CD4-positive, alpha-beta T cell treated with Interleukin-4 for 4 hours (primary cell): ENCODE measurements around the gene ALG11.

Experiments
- DNase-seq: peaks from one replicate; pipeline ENCODE4 v3.0.0-alpha.2; 2020

The ALG11 gene

DNA sequence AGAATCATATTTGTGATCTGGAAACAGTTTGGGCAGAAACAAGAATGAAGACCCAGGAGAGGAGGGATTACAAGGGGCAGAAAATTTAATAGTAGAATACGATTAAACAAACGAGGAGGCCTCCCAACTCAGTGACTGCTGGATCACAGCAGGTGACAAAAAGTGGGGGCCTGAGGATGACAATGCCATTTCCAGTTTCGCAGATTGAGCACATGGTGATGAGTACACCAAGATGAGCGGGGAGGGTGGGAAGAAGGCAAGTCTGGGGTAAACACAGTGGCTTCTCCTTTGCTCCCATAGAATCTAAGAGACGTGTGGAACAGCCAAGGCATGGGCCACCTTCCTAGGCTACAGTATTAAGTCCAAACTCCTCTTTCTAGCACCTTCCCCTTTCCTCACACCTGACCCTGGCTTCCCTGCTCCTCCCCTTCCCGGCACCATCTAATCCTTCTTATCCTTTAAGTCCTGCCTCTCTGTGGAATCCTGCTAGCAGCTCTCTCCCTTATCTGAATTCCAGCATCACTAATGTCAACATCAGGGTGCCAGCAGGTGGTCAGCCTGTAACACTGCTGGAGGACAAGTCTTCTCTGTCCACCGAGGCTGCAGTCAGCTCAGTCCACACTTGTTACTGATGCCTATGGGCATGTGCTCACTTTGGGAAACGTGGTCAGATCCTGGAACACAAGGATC lies 14.4 kb upstream of the ALG11 start:
- no peak for DNase-seq

GRCh38 chr13:51998723-51999509 lies 13.3 kb upstream of the ALG11 start:
- no peak for DNase-seq

DNA sequence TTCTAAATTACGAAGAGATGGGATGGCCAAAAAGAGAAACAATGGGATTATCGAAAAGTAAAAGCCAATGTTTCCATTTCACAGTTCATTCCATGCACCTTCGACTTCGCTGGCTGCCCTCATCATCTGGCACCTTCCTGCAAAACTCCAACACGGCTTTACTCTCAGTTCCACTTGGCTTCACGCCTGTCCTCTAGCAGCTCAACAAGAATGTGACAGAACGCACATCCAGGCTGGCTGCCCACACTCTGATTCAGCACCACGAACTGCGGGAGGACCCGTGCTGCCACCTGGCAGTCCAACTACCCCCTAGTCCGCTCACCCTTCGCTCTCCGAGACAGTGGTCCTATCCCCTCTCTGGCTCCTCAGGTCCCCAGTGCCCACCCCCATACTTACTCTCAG lies 12.7 kb upstream of the ALG11 start:
- no peak for DNase-seq

GRCh38 chr13:51999921-52000320 lies 12.3 kb upstream of the ALG11 start:
- DNase-seq = no peak

- DNase-seq = peak; percentile 49
Measured at GRCh38 chr13:52001120-52001731, 11.0 kb upstream of the ALG11 start.

DNA sequence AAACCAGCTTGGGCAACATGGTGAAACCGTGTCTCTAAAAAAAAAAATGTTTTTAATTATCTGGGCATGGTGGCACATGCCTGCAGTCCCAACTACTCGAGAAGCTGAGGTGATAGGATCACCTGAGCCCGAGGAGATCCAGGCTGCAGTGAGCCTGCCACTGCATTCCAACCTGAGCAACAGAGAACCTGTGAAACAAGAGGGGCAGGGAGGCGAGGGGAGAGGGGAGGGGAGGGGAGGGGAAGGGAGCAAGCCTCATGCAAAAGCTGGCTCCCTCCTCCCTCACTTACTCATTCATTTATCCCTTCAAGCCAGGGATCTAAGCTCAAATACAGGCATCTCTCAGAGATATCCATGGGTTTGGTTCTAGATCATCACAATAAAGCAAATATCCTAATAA lies 9.8 kb upstream of the ALG11 start:
- no peak for DNase-seq

- DNase-seq = no peak
Measured at GRCh38 chr13:52003541-52003940, 8.7 kb upstream of the ALG11 start.

- no peak for DNase-seq
Measured at GRCh38 chr13:52004511-52005170, 7.6 kb upstream of the ALG11 start.

DNA sequence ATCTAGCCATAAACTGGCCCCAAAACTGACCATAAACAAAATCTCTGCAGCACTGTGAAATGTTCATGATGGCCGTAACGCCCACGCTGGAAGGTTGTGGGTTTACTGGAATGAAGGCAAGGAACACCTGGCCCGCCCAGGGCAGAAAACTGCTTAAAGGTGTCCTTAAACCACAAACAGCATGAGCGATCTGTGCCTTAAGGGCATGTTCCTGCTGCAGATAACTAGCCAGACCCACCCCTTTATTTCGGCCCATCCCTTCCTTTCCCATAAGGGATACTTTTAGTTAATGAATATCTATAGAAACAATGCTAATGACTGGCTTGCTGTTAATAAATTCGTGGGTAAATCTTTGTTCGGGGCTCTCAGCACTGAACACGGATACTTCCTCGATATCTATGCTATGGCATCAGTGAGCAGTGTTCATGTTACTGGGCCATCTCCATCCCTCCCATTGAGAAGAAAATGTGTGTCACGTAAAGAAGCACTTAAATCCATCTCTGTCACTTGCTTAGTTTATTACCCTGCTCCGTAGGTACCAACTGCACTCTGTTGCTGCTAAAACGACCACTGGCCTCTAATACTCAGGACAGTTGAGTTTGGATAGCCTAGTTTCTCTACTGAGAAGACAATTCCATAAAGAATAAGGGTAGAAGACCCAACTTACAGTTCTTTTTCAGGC lies 6.2 kb upstream of the ALG11 start:
- DNase-seq = no peak

DNA sequence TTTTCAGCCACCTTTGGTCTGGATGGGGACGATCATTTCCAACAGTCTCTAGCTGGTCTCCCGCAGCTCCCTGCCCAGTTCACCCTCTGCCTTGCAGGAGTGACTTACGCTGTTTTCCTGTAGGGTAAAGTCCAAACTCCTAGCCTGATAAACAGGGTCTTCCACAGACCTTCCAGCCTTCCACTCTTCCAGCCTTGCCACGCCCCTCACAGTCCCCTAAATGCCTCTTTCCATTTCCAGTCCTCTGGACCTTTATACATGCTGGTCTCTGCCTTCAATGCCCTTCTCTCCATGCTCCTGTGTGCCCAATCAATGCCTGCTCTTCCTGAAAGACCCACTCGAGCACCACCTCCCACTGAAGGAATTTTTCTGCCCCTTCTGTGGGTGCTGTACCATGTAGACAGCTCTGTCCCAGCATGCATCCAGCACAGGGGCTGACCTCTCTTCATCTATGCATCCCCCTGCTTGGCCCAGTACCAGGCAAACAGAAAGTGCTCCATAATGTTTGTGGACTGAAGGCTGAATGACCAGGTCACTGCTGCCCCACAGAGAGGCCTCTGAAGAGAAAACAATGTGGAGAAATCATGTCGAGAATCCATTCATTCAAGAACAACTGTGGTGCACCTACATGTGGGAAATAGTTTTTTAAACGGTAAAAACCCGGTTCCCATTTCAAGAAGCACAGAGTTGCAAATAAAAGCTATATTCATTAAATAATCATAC lies 5.5 kb upstream of the ALG11 start:
- DNase-seq = no peak

DNA sequence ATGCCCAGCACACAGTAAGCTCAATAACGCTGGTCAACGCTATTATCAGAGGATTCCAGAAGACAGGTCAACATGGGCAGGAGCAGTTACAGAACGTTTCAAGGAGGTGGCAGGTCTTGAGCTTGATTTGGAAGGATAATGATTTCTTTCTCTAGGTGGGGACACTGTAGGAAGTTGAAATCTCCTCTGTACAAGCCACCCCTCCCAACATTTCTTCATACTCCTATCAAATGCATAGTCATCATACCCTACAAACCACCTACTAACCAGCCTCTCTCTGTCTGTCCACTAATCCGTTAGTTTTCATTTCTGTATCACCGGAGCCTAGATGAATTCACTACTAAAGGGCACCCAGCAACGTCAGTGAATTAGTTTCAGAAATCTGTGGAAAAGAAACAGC lies 2.3 kb upstream of the ALG11 start:
- no peak for DNase-seq

DNA sequence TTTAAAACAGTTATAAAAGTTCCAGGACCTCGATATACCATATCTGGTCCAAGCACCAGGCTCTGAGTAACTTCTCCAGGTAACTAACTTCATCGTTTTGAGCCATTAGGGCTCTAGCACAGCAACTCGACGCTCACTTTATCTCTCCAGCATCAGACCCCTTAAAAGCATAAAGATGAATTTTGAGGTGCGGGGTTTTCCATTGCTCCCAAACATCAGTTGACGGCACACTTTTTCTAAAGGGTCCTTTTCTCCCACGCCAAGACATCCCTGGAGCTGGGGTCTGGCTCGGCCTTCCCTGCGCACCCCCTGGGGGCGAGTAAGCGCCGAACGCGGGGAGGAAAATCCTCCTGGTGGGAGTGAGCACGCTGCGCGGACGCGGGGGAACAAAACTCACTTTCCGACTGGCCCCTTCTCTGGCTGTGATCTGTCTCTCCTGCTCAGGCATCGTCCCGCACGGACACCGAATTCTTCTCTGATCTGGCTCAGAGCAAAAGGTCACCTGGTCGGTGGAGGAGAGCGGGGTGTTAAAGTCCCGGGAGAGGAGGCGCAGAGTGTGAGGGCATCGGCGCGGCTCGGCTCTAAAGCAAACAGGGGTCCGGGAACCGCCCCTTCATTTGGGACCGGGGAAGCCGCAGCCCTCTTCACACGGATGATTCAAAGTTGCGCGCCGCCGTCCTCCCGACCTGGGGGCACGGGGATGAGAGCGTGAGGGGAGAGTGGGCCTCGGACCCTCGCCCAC lies 1.1 kb upstream of the ALG11 start, which contains the start of gene ATP7B:
ATP7B (minus strand) TSS at position 561 of the 742 bp plus-strand sequence; CDS start at position 448, 113 bp downstream.
- DNase-seq = peak; percentile 3

- no peak for DNase-seq
Measured at GRCh38 chr13:52012512-52012836, 276 bp downstream of the ALG11 start.

DNA sequence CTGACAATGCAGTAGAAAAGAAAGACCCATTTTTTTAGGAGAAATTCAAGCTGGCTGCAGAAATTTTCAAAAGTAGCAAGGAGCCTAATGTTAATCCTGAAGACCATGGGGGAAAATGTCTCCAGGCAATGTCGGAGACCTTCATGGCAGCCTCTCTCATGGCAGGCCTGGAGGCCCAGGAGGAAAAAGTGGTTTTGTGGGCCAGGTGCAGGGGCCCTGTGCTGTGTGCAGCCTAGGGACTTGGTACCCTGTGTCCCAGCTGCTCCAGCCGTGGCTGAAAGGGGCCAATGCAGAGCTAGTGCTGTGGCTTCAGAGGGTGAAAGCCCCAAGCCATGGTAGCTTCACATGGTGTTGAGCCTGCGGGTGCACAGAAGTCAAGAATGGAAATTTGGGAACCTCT lies 4.1 kb downstream of the ALG11 start:
- DNase-seq = no peak

DNA sequence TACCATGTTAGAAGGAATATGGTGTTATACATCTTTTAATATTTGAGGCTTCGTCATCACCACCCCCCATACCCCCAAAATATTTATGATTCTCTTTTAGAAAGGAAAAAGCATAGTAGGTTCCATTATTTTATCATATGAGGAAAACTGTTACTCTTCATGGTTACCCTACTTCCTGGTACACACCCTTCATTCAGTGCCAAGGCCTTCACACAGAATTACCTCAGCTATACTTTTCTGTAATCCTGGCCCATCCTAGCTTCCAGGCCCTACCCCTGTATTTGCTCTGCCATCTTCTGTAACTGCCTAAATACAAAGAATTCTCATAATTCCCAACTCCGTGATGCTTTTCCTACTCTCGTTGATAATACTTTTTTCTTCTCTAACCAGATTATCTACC lies 8.0 kb downstream of the ALG11 start:
- DNase-seq = no peak

- no peak for DNase-seq
Measured at GRCh38 chr13:52022356-52022755, 10.2 kb downstream of the ALG11 start.

DNA sequence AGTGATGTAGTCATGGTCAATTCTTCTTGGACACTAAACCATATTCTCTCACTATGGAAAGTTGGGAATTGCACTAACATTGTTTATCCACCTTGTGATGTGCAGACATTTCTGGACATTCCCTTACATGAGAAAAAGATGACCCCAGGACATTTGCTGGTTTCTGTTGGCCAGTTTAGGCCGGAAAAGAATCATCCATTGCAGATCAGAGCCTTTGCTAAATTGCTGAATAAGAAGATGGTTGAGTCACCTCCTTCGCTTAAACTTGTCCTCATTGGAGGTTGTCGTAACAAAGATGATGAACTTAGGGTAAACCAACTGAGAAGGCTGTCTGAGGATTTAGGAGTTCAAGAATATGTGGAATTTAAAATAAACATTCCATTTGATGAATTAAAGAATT lies 12.3 kb downstream of the ALG11 start, which contains the start of gene UTP14C:
UTP14C (plus strand) TSS at position 211 of the 400 bp plus-strand sequence. CDS start 4,114 bp downstream, outside the sequence.
- no peak for DNase-seq

GRCh38 chr13:52025475-52026245 lies 13.5 kb downstream of the ALG11 start:
- DNase-seq = no peak

GRCh38 chr13:52026246-52026626 lies 14.0 kb downstream of the ALG11 start:
- DNase-seq = no peak

GRCh38 chr13:52027832-52028231 lies 15.6 kb downstream of the ALG11 start:
- no peak for DNase-seq

- DNase-seq = no peak
Measured at GRCh38 chr13:52029569-52029968, 17.4 kb downstream of the ALG11 start.
